GM19043 (cell line): ENCODE results near the gene ACO2.
"Not testable (repeated sequence)": the region's sequence is repeated elsewhere in the genome, so short reads cannot be mapped to it uniquely, and the experiment has no call there.

Experiments
- ATAC-seq: cut with Tn5 transposase; IDR thresholded peaks from one replicate; pipeline ENCODE4 v1.9.1; 2021; ENCODE audit warnings: low read depth; ENCODE audit not compliant: unreplicated experiment

Gene ACO2

GRCh38 chr22:41561788-41562187, 92.9 kb downstream of the ACO2 start:
- no peak for ATAC-seq

DNA sequence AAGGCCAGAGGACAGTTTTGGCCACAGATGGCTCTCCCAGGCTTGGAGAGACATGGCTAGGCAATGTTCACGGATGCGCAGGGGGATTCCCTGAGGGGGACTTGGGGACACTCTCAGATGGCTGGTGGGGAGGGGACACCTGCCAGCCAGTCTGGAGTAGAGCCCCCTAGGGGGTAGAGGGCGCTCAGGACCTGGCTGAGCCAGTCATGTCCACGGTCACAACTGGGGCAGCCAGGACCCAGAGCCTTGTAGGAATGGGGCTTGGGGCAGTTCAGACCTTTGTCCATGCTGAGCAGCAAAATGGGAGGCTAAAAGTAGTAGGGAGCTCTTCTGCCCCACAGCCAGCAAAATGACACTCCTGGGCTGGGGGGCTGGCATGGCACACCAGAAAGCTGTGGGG, 93.5 kb downstream of the ACO2 start:
- no peak for ATAC-seq

DNA sequence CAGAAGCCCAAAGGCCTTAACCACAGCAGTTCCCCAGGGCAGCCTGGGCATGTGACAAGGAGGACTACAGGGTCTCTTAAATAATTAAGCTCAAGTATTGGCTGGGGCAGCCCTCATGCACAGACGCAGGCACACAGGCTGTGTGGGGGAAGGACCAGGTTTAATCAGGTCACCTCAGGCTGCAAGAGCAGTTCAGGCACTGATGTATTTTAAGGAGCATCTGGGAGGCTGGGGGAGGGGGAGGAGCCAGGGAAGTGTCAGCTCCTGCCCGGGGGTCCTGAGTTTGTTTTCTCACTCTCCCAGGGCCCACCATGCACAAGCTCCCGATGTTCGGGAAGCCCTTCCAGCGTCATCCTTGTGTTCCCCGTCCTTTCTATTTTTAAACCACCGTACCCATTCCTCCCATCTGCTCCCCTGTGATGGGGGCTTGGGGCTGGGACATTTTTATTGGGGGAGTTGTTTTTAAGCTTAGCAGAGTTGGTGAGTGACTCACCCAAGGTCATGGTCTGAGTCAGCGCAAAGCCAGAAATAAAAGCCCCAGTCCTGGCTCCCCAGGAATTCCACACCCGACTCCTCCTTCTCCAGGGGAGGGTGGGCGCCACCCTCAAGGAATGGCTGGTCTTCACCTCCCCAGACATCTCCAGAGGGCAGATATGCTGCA, 94.3 kb downstream of the ACO2 start:
- ATAC-seq: no peak

DNA sequence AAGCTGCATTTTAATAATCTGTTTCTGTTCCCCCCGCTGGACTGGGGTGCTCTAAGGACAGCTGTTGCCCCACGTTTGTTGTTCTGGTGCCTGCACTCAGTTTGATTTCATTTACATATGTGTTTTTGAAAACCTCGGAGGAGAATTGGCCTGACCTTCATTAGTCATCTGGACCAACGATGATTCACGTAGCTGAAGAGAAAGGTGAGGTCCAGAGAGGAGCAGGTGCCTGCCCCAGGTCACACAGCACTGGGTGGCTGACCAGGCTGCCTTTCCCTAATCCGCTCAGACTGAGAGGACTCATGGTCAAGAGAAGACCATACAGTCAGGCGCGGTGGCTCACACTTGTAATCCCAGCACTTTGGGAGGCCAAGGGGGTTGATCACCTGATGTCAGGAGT, 95.6 kb downstream of the ACO2 start:
- ATAC-seq: no peak

DNA sequence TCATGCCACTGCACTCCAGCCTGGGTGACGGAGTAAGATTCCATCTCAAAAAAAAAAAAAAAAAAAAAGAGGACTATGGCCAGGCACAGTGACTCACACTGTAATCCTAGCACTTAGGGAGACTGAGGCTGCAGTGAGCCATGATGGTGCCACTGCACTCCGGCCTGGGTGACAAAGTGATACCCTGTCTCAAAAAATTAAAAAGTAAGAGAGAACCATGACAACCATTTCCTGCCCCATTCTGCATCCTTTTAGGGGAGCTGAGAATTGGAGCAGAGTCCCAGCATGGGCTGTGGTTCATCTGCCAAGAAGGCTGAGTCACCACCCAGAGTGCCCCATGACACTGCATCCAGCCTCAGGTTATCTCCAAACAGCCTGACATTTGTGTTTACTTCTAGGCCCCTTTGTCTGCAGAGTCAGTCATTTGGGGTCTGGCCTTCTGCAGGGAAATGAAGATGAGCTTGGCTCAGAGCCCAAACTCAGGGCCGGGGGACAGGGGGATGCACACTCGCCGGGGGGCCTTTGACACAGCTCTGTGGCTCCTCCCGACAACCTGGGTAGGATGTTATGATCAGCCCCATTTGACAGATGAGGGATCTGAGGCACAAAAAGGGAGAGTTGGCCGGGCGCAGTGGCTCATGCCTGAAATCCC, 96.6 kb downstream of the ACO2 start:
- ATAC-seq: no peak

DNA sequence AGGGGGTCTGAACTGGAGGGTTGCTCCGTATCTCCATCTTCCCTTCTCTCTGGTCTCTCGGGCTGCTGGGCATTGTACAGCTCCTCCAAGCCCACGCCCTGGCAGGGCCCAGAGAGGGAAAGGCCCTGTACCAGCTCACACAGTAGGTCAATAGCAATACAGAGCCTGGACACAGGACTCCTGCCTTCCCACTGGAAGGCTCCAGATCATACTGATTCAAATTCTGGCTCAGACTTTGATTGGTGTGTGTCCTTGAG, 98.5 kb downstream of the ACO2 start:
- no peak for ATAC-seq

DNA sequence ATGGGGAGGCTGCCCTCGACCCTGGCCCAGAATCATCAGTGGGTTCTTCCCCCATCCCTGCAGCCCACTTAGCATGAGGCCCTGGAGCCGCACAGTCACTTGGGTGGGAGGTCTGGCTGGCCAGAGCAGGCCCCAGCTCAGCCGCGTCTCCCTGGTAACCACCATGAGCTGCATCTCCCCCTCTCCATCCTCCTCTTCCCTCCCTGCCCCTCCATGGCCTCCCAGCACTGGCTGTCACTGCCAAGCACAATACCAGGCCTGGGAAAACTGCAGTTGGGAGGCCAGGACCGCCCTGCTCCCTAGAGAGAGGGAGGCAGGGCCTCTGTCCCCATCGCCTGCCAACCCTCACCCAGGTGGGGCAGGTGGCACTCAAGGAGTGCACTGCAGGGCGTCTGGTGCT, 99.9 kb downstream of the ACO2 start:
- ATAC-seq: no peak

DNA sequence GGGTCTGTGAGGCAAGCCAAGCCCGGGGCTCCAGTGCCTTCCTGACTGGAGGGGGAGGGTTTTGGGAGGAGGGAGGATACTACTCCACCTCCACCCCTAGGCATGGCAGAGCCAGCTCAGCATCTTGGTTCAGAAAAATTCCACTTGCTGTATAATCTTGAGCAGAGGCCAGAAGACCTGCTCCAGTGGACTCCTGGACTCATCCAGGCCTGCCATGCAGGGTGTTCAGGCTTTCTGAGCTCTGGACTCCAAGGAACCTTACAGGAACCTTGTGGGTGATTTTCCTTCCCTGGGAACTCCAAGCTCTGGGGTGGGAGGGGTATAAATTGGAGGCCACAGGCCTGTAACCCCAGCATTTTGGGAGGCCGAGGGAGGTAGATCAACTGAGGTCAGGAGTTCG, 101.3 kb downstream of the ACO2 start:
- ATAC-seq: no peak

DNA sequence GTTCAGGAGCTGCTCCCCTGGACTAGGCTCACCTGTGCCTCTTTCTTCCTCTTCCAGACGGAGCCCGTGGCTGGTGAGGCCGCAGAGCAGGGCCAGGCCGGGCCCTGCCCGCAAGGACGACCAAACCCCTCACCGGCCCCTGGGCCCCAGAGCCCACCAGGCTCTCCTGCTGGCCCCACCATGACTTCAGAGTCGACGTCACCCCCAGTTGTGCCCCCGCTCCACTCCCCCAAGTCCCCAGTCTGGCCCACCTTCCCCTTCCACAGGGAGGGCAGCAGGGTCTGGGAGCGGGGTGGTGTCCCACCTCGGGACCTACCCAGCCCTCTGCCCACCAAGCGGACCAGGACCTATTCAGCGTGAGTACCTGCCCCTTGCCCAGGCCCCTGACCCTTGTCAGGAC, 102.9 kb downstream of the ACO2 start:
- ATAC-seq: no peak

DNA sequence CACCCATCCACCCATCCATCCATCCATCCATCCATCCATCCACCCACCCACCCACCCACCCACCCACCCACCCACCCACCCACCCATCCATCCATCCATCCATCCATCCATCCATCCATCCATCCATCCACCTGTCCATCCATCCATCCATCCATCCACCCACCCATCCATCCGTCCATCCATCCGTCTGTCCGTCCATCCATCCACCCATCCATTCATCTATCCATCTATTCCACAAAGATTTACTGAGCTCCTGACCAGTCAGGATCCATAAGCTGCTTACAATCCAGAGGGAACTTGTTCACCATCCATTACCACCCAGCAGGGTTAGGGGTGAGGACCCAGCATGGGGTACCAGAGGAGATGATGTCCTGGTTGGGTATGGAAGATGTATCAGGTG, 103.4 kb downstream of the ACO2 start:
- not testable (repeated sequence) for ATAC-seq

DNA sequence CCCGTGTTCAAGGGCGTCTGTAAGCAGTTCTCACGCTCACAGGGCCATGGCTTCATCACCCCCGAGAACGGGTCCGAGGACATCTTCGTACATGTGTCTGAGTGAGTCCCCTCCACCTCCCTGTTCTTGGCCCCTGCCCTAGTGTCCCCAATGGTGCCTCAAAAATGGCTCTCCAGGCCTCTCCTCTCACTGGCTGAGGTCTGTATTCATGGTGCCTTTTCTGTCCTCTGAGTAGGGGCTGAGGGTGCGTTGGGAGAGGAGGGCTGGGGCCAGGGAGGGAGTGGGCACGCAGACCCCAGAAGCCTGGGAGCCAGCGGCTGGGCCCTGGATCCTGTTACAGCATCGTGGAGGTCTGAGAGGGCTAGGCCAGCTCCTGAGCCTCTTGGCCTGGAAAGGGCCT, 104.8 kb downstream of the ACO2 start:
- ATAC-seq: no peak

- ATAC-seq: no peak
Observed at GRCh38 chr22:41574847-41575381, 106.0 kb downstream of the ACO2 start.

- ATAC-seq: no peak
Observed at GRCh38 chr22:41575533-41575932, 106.6 kb downstream of the ACO2 start.

- no peak for ATAC-seq
Observed at GRCh38 chr22:41576877-41577276, 108.0 kb downstream of the ACO2 start.

DNA sequence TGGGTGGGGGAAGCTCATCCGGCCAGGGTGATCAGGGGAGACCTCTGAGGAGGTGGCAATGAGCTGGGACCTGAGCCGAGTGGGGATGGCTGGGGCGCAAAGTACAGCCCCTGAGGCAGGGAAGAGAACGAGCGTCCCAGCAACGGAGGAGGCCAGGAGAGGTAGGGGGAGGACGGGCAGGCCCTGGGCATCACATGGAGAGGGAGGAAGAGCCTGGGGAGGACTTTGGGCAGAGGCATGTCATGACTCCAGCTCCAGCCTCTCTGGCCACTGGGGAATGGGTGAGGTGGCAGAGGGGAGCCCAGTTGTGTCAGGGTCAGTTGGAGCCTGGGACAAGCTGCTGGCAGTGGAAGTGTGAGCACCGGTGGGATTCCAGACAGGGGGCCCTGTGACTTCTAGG, 109.2 kb downstream of the ACO2 start:
- no peak for ATAC-seq
